Activated CD4-positive, alpha-beta T cell treated with anti-CD3 and anti-CD28 coated beads for 48 hours (primary cell): ENCODE data around the gene ZFYVE28.
"Not testable (repeated sequence)": the region's sequence is repeated elsewhere in the genome, so short reads cannot be mapped to it uniquely, and the experiment has no call there.

Experiments used
- DNase-seq: peaks from one replicate; pipeline ENCODE4 v3.0.0-alpha.2; 2020

The ZFYVE28 gene

DNA sequence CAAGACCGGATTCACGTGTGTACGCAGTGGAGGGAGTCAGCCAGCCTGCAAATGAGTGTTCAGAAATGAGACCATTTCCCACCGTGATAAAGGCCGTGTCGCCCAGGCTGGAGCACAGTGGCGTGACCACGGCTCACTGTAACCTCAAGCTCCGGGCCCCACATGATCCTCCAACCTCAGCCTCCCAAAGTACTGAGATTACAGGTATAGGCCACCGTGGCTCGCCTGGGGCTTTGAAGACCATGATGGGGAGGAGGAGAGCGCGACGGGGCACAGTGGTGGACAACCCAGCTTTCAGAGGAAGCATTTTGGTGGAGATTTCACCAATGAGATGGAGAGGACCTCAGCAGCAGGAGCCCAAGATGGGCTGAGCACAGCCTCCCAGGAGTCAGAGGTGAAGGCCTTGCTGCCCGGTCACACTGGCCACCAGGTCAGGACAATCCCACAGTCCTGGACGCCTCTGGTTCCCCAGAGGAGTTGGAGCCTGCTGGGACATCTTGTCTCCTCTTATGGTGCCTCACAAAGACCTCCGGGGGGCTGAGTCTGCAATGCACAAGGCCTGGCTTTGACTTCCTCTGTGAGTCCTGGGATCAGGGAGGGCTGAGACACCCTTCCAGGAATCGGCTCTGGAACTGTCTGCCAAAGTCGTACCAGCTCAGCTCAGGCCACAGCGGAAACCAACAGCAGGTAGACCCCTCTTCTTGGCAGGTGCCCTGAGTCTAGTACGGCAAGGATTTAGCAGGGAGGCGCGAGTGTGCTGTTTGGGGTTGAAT, 134.1 kb downstream of the ZFYVE28 start:
- DNase-seq, result no peak

DNA sequence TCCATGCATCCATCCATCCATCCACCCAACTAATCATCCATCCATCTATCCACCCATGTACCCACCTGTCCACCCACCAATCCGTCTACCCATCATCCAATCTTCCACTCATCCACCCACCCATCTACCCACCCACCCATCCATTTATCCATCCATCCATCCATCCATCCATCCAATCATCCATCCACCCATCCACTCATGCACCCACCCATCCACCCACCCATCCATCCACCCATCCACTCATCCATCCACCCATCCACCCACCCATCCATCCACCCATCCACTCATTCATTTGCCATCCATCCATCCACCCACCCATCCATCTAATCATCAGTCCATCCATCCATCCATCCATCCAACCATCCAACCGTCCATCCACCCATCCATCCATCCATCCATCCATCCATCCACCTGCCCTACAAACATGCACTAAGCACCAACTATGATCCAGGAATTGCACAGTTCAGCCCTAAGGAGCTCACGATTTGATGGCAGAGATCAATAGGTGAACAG, 135.2 kb downstream of the ZFYVE28 start:
- no peak for DNase-seq

DNA sequence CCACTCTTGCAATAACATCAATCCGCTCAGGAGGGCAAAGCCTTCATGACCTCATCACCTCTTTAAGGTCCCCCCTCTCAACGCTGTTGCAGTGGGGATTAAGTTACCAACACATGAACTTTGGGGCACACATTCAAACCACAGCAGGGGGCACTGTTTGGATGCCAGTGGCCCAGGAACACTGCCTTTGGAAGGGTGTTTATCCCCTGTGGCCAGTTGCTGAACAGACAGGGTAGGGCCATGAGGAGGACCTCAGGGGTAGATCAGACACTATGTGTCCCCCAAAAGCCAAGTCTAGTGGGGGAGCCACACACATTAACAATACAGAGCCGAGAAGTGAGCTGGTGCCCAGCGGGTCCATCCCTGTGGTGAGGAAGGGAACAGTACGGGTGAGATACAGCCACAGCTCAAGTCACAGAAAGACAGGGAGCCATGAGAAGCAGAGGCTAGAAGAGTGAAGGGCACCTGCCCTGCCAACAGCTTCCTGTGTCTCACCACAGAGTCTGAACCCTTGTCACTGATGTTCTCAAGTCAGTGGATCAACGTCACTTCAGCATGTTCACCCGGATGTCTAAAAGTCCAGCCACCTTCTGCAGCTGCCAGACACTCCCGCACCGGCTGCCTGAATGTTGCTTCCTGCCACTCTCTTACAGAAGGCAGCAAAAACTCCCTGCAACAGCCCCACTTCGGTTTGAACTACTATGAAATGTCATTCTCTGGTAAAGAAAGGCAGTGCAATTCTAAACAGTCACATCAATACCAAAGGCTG, 136.7 kb downstream of the ZFYVE28 start:
- DNase-seq, result peak; percentile 63

DNA sequence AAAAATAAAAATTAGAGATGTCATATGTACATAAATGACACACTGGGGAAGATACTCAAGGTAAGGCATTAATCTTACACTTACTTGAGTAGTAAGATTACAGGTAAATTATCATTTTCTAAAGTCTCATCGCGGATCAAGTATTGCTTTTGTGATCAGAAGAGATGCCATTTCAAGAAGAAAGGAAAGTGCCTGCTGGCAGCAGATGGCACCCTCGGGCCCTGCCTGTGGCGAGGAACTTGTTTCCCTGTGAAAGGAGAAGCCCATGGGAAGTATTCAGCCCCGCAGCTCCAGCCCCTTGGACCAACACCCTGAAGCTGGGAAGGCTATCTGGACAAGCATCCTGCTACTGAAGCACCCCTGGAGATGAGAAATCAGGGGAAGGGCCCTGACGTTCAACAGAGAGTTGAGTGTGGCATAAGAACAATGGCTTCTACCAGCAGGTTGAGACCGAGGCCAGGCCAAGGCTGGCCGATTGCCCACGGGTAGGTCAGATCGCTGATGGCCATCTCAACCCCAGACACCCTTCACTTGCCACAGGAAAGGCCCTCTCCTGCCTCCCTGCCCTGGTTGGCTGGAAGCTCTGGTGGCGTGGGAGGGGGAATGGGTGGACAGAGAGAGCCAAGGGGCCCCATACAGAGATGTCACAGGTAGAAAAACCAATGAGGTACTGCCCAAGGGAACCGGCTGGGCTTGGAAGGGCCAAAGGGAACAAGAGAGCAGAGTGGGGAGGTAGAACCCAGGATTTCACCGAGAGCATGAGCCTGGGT, 137.7 kb downstream of the ZFYVE28 start:
- DNase-seq, result no peak

DNA sequence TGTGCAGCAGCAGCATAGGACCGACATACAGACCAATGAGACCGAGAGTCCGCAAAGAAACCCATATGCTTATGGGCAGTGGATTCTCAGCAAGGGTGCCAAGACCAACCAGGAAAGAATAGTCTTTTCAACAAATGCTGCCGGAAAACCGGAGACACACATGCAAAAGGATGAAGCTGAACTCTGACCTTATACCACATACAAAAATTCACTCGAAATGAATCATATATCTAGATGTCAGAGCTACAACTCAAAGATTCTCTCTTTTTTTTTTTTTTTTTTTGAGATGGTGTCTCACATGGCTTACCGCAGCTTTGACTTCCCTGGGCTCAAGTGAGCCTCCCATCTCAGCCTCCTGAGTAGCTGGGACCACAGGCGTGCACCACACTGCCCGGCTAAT, 140.5 kb downstream of the ZFYVE28 start:
- DNase-seq, result no peak

DNA sequence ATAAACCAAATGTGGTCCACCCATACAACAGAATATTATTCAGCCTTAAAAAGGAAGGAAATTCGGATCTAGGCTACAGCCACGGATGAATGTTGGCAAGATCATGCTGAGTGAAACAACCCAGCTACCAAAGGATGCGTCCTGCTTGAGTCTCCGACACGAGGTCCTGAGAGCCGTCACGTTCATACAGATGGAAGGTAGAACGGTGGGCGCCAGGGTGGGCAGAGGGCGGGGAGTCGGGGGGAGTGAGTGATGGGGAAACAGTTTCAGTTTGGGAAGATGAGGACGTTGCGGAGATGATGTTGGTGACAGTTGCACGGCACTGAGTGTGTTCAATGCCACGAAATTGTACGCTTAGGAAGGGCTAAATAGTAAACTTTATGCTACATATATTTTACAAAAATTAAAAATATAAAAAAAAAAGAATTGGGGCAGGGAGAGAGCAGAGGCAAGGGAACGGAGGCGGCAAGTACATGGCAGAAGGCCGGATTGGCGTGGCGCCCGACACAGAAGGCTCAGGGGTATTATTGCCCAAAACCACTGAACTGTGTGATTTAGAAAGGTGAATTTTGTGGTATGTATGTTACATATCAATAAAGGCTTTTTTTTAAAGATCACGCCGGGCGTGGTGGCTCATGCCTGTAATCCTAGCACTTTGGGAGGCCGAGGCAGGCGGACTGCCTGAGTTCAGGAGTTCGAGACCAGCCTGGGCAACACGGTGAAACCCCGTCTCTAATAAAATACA, 141.7 kb downstream of the ZFYVE28 start:
- DNase-seq, result no peak

DNA sequence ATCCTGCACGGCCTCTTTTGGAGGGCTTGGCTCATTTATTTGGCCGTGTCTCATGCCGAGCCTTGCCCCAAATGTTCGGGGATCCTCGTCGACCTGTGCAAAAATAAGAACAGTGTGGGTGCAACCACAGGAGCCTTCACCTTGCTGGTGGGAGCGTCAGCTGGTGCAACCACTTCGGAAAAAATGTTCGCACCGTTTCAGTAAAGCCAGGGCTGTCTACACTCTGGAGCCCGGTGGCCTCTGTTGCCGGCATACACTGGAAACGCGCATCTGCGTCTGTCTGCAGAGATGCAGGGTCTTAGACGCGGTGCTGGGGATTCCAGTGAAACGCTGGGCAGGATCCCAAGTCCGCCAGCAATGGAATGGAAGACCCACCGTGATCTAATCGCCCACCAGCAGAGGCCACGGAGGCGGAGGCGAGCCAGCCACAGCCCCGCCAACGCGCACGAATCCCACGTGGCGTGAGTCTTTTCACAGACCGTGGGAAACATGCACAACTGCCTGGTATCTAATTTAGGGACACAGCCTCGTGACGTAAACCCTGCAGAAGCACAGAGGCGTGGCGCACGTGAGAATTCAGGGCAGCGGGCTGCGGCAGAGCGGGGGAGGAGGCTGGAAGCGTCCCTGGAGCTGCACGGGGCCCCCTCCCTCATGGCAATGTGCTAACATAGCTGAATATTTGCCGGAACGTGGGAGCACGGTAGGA, 142.7 kb downstream of the ZFYVE28 start:
- DNase-seq, result no peak

DNA sequence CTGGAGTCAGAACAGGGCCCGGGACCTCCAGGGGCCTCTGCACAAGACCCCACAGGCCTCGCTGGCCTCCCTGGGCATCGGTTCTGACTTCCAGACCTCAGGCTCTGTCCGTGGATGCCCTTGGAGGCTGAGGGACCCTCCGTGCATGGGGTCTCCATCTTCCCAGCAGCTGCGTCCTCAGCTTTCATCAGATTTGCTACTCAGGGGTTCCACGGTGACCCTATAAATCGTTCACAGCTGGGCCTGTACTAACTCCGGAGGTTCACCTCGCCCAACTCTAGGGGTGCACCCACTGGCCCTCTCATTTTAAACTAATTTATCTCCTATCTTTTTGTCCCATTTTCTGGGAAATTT, 143.4 kb downstream of the ZFYVE28 start:
- DNase-seq, result not testable (repeated sequence)

DNA sequence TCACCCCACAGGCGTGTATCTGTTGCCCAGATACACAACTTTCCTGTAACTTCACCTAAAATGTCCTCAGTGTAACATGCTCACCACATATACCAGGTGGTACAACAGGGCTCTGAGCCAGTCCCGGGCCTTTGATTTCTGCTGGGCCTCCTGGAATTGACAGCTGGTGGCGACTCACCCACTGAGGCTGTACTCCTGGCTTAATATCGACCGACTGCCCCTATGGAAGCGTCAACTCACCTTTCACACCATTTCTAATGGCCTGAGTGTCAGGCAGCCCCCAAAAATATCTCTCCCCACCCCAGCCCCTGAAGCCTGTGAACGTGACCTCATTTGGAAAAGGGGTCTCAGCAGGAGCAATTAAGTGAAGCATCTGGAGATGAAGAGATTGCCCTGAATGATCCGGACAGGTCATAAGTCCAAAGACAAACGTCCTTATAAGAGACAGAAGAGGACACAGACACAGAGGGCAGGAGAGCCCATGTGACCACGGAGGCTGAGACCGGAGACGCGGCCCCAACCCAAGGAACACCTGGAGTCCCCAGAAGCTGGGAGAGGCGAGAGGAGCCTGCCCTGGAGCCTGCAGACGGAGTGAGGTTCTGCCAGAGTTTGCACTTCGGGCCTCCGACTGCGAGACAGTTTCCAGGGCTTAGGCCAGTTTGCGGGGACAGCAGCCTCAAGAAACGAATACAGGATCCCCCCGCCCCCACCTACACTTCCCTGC, 144.0 kb downstream of the ZFYVE28 start:
- no peak for DNase-seq

DNA sequence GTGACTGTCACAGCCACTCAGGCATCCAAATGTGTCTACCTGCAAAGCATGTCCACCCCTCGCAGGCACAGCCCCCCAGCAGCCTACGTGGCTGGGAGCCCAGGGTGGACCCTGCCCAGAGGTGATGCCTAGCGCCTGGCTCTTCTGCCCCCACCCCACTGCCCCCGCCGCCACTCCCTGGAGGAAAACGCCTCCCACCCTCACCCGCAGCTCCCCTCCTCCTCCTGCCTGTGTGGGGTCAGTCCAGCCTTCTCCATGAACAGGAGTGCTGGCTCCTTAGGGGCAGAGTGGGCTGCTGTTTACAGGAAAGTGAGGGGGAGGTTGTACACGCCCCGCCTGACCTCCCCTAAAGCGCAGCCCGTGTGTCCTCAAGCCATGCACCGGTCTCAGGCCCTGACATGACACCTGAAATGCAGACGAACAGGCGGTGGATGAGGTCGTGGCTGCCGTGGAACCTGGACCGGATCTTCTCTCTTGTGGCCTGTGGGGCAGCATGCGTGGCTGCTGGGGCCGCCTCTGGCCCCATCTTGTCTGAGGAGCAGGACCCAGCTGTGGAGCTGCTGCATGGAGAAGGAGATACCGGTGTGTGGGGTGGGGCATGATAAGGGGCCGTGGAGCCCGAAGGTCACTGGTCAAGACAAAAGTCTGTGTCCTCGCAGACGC, 144.7 kb downstream of the ZFYVE28 start:
- DNase-seq, result no peak

DNA sequence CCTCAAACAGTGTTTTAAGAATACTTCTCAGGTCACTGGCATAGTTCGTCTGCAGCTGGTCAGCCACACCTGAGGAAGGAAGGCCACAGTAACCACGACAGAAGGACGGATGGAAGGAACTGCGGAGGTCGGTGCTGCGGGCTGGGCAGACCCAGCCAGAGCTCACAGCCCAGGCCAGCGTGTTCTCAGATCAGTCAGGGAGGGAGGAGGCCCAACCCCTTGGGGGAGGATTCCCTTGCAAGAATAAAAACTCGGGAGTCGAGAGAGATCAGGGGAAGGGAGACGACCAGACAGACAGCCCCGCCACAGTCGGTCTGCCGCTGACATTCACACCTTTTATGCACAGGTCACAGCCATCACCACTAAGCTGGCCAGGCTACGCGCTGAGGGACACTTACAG, 145.2 kb downstream of the ZFYVE28 start:
- DNase-seq, result no peak

DNA sequence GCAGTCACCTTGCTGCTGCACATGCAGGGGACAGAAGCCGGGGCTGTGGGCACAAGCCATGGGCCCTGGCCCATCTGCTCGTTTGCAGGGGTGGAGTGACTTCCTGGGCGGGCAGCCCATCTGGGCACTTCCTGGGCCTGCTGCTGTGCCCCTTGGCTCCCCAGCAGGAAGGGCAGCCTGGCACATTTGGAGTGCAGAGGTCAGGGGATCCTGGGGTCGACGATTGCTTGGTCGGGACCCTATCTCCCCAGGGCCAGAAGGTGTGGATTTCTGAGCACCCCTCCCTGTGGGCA, 145.7 kb downstream of the ZFYVE28 start:
- no peak for DNase-seq

DNA sequence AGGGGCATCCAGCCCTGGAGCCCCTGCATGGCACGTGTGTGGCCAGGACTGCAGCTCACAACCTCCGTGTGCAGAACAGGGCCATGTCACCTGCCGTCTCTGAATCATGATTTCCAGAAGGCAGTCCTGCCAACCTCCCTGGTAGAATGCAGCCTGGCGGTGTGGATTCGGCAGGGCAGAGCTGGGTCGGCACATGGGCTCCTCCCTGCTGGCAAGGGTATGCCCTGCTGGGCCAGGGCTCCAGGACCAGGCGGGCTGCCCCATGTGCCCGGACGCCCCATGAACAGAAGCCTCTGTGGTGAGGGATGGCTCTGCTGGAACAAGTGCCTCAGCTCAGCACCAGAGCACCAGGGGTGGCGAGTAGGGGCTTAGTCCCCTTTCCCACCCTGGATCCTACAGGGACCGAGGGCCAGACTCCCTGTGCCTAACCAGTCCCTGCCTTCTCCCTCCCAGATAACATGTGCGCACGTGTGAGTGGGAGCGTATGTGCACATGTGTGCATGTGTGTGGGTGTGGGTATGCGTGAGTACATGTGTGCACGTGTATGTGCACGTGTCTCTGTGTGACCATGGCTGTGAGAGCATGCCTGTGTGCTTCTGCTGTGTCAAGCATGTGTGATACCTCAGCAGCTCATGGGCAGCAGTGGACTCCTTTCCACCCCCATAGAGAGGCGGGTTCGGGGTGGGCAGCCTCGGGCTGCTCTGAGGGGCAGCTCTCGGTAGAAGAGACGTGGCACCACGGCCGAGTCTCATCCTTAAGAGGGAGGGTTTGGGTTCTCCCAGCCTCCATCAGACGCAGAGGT, 146.2 kb downstream of the ZFYVE28 start:
- no peak for DNase-seq

DNA sequence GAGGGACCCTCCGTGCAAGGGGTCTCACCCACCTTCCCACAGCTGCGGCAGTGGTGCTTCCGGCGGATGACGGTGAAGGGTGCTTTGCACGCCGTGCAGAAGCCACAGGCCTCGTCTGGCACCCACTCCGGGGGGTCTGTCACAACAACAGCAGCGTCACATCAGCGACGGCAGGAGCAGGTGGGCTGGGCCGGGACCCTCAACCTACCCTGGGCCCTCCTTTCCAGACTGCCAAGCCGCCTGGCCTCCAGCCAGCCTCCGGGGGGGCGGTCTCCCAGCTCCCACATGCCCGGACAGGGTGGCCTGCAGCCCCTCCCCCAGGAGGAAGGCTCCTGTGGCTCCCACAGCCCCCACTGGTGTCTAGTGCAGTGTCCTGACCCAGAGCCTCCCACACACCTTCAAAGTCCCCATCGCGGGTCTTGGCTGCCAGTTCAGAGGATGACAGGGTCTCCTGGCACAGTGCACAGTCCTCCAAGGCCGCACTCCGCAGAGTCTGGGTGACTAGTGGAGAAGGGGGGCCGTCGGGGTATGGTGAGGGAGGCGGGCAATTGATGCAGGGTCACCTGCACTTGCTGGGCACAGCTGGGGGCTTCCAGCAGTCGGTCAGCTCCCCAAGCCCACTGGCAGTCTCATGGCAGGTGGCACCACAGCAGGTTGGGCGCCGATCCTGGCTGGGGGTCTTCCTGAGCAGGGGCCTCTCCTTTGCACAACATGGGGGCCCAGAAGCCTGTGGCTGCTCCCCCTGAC, 147.0 kb downstream of the ZFYVE28 start:
- DNase-seq, result no peak

DNA sequence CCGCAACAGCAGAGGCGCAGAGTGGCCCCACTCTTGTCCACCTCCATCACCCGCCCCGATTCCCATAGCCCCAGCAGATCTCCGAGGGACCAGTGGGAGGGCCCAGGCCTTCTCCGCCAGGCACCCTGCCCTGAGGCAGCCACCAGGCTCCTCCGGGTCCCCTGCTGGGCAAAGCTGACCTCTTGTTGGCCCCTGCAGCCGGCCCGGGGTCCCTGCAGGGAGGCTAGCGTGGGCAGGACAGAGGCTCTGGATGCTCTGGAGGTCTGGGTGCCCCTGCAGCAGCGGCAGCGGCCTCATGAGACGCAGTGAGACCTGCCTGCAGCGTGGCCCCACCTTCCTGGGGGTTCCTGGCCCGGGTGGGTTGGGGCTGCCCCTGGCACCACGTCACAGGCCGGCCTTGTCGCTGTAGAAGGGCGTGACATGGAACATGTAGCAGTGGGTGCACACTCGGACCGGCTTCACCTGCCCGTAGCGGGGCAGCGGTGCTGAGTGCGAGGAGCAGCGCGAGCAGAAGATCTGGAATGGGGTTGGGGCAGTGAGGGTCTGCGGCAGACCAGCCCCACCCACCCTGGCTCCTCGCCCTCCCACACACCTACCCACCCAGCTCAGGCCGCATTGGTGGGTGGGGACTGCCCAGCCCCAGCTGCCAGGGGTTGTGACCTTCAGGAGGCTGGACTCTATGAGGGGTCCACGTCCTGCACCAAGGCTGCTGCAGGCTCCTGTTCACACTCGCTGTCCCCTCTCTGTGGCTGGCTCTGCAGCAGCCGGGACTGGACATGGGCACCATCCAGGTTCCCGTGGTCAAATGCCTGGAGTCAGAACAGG, 147.9 kb downstream of the ZFYVE28 start:
- DNase-seq, result no peak

DNA sequence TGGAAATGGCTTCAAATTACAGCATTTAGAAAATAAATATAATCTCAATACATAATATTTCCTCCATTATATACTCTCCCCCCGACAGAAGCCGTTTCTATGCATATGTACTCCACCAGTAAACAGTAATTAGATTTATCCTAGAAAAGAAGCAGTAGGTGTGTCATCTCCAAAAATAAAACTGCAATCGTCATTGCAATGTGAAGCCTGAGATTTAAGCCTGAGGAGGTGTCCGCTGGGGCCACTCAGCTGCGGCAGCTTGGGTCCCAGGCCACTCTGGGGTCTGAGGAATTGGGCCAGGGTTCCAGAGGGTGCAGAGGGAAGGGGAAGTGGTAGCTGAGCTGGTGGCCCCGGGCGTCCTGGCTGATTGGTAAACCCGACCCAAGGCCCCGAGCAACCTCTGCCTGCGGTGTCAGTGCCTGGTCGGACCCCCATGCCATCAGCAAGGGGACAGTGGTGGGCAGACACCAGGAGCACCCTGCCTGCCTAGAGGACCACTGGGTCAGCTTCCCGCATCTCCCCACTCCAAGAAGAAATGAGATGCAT, 148.8 kb downstream of the ZFYVE28 start:
- DNase-seq, result no peak

DNA sequence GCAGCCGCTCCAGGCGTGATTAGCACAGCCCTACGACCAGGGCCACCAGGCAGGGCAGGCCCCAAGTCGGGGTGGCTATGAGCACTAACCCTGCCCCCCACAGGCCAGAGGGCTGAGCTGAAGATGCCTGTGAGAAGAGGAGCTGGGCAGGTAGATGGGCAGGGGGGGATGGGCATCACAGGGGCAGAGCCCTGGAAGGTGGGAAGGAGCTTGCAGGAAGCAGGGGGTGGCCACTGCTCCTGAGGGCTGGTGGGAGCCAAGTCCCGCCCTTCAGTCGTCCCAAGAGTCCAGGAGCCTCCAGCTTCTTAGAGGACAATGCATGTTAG, 149.3 kb downstream of the ZFYVE28 start:
- no peak for DNase-seq
